Hepatocyte (in vitro differentiated cells): ENCODE measurements around the gene NAA15.

Experiments used
- EZH2 ChIP-seq: fragments of 200-600 bp; sonication (generic); IDR thresholded peaks from 2 replicates; pipeline ENCODE4 v1.6.1; 2016; ENCODE audit warnings: antibody characterized with exemption, mild to moderate bottlenecking, borderline replicate concordance
- EZH2phosphoT487 ChIP-seq: fragments of 200-600 bp; sonication (generic); IDR thresholded peaks from one replicate; pipeline ENCODE4 v1.6.1; 2018; ENCODE audit warnings: antibody characterized with exemption, mild to moderate bottlenecking, low read depth, moderate library complexity; ENCODE audit not compliant: unreplicated experiment, severe bottlenecking
- TF ChIP-seq, protein P1 (sequence below): fragments of 200-600 bp; sonication (generic); IDR thresholded peaks from 2 replicates; pipeline ENCODE4 v1.5.1; 2016; ENCODE audit warnings: antibody characterized with exemption, mild to moderate bottlenecking; ENCODE audit not compliant: poor library complexity

DNA sequence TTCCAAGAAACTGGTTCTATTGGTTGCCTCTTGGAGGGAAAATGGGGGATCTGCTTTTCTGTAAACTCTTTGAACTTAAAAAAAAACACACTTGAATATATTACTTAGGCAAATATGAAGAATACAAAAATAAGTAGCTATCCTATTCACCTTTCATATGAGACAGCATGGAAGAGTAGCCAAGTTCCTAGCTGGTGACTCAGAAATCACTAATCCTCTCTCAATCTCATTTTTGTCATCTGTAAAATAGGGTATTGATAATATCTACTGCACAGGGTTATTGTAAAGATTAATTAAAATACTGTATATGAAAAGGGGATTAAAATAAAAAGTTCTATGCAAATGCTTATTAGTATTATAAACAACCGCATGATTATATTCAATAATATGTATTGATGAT lies 34.0 kb upstream of the NAA15 start:
- TF ChIP-seq, protein P1, sequence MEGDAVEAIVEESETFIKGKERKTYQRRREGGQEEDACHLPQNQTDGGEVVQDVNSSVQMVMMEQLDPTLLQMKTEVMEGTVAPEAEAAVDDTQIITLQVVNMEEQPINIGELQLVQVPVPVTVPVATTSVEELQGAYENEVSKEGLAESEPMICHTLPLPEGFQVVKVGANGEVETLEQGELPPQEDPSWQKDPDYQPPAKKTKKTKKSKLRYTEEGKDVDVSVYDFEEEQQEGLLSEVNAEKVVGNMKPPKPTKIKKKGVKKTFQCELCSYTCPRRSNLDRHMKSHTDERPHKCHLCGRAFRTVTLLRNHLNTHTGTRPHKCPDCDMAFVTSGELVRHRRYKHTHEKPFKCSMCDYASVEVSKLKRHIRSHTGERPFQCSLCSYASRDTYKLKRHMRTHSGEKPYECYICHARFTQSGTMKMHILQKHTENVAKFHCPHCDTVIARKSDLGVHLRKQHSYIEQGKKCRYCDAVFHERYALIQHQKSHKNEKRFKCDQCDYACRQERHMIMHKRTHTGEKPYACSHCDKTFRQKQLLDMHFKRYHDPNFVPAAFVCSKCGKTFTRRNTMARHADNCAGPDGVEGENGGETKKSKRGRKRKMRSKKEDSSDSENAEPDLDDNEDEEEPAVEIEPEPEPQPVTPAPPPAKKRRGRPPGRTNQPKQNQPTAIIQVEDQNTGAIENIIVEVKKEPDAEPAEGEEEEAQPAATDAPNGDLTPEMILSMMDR = no peak
- no peak for TF ChIP-seq EZH2phosphoT487
- no peak for TF ChIP-seq EZH2
